CD4-positive, alpha-beta T cell treated with Interleukin-10 for 1 hour (primary cell): ENCODE results near the gene ANO9.

Experiments used
- DNase-seq: peaks from one replicate; pipeline ENCODE4 v3.0.0-alpha.2; 2020

Gene ANO9

GRCh38 chr11:441418-442274 lies at the start of gene ANO9:
Gene ANO9, minus strand, starts transcription at chr11:442011. Its CDS starts 85 bp downstream, at chr11:441926.
- DNase-seq = peak; percentile 73

- no peak for DNase-seq
Measured at GRCh38 chr11:491358-491757, 49.5 kb upstream of the ANO9 start.

- DNase-seq = no peak
Measured at GRCh38 chr11:490930-491260, 49.1 kb upstream of the ANO9 start.

GRCh38 chr11:490186-490929 lies 48.5 kb upstream of the ANO9 start:
- no peak for DNase-seq

GRCh38 chr11:489610-490185 lies 47.9 kb upstream of the ANO9 start:
- no peak for DNase-seq

GRCh38 chr11:488992-489391 lies 47.2 kb upstream of the ANO9 start:
- DNase-seq = no peak

- no peak for DNase-seq
Measured at GRCh38 chr11:488579-488978, 46.8 kb upstream of the ANO9 start.

- no peak for DNase-seq
Measured at GRCh38 chr11:488062-488461, 46.3 kb upstream of the ANO9 start.

GRCh38 chr11:487571-488021 lies 45.8 kb upstream of the ANO9 start:
- DNase-seq = no peak

GRCh38 chr11:486189-486588 lies 44.4 kb upstream of the ANO9 start:
- DNase-seq = no peak

GRCh38 chr11:484616-485015 lies 42.8 kb upstream of the ANO9 start:
- DNase-seq = no peak

- no peak for DNase-seq
Measured at GRCh38 chr11:479311-479710, 37.5 kb upstream of the ANO9 start.

GRCh38 chr11:477052-477715 lies 35.4 kb upstream of the ANO9 start:
- no peak for DNase-seq

GRCh38 chr11:476416-476815 lies 34.6 kb upstream of the ANO9 start:
- DNase-seq = no peak

GRCh38 chr11:475941-476340 lies 34.1 kb upstream of the ANO9 start:
- DNase-seq = no peak

GRCh38 chr11:474914-475506 lies 33.2 kb upstream of the ANO9 start:
- no peak for DNase-seq

GRCh38 chr11:473962-474785 lies 32.4 kb upstream of the ANO9 start:
- no peak for DNase-seq

GRCh38 chr11:473415-473814 lies 31.6 kb upstream of the ANO9 start:
- no peak for DNase-seq

GRCh38 chr11:472816-473215 lies 31.0 kb upstream of the ANO9 start:
- DNase-seq = no peak

GRCh38 chr11:472272-472671 lies 30.5 kb upstream of the ANO9 start:
- DNase-seq = no peak

- DNase-seq = no peak
Measured at GRCh38 chr11:471468-472145, 29.8 kb upstream of the ANO9 start.
